GM12875 (cell line): ENCODE data around the gene NOD2.

ENCODE experiments used
- H3K4me3 ChIP-seq: one replicate; pipeline ENCODE4 v1.5.1; 2011; ENCODE audit warnings: low read depth, low read length, control low read depth
- CTCF ChIP-seq: IDR thresholded peaks from 2 replicates; pipeline ENCODE4 v1.5.1; 2011; ENCODE audit warnings: low read depth, mild to moderate bottlenecking, control low read depth, inconsistent platforms, low read length, moderate library complexity, borderline replicate concordance; ENCODE audit not compliant: insufficient read depth

Gene NOD2

GRCh38 chr16:50665128-50665878 is 28.1 kb upstream of the NOD2 start:
- peak overlapping the region; percentile 28 for H3K4me3 ChIP-seq
- peak; percentile 80 for TF ChIP-seq CTCF

DNA sequence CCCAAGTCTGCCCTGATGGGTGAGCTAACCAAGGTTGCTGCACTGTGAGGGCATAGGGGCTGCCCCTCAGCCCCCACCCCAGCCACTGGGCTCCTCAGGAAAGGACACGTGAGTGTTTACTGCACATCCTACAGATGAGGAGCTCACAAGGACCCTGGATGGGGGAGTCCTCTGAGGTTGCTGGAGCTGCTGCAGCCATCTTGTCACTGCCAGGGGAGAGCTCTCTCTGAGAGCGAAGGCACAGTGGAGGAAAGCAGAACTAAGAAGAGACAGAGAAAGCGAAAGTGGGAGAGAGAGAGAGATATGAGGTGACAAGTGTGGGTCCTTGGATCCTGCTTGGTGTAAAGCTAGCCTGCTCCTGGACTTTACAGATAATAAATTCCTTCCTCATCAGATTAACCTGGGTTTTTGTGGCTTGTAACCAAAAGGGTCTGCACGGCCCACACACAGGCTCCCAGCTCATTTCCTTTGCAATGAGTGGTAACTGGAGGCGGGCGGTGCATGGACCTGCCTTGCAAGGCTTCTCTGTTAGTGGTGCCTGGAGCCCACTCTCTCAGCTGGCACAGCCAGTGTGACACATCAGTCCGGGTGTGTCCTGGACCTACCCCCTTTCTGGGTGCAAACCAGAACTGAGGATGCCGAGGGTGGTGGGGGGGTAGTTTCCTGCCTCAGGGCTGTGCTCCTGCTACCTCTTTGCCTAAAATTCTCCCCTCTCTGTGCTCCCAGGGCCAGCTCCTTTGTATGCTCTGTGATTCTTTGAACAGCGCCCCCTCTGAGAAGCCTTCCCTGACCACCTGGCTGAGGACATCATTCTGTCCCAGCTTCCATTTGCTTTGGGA is 26.5 kb upstream of the NOD2 start:
- no peak for TF ChIP-seq CTCF
- no peak overlapping the region for H3K4me3 ChIP-seq

GRCh38 chr16:50667497-50668367 is 25.7 kb upstream of the NOD2 start:
- H3K4me3 ChIP-seq, result no peak overlapping the region

DNA sequence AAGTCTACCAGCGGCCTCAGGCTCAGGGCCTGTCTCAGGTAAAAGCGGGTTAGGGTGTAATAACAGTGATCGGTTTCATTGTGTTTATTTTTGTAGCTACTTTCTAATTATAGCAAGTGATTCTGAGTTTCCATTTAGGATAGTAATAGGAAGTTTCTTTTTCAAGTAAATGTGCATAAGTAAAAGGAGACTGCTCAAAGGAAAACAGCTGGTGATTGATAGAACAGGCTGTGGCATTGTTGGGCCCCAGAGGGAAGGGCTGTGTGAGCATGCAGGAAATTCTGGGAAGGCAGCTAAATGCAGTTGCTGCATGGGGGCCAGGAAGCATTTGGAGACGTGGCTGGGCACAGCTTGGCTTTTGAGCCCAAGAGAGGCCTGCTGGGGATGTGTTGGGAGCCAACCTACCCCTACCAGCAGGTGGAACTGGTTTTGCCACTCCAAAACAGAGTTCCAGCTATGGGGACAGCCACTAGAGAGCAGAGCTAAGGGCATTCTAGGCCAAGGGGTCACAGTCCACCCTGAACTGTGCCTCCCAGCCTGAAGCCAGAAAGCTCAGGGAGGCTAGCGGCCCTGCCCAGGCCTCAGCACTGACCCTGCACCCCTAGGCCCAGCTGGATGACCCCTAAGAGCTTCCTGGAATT is 24.9 kb upstream of the NOD2 start:
- H3K4me3 ChIP-seq, result no peak overlapping the region
- TF ChIP-seq CTCF, result no peak

More at GRCh38 chr16:50667497-50668367, 25.7 kb upstream of the NOD2 start:
- 0 out of 2 replicates have a peak, but pooled peaks have one; percentile 16 for TF ChIP-seq CTCF

DNA sequence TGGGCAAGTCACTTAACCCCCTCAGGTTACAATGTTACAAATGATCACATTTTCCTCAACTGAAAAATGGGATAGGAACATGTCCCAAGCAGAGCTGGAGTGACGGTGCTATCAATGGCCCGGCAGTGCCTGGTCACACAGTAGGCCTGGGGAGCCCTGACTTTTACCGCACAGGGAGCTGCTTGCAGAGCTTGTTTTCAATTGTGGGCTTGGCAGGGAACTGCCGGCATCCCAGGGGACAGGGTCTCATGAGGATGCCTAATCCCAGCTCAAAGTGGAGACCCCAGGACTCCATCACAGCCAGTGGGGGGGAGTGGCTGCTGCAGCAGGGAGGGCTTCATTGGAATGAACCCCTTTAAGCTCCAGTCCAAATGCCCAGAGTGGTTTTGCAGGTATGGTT is 23.7 kb upstream of the NOD2 start:
- H3K4me3 ChIP-seq, result no peak overlapping the region
- no peak for TF ChIP-seq CTCF

- H3K4me3 ChIP-seq, result no peak overlapping the region
- no peak for TF ChIP-seq CTCF
These were observed 22.9 kb upstream of the NOD2 start for GRCh38 chr16:50670476-50670875.
